Measurements from ENCODE around the gene ZCCHC8.
"Not testable (repeated sequence)": the region's sequence is repeated elsewhere in the genome, so short reads cannot be mapped to it uniquely, and the experiment has no call there.

The ZCCHC8 gene

DNA sequence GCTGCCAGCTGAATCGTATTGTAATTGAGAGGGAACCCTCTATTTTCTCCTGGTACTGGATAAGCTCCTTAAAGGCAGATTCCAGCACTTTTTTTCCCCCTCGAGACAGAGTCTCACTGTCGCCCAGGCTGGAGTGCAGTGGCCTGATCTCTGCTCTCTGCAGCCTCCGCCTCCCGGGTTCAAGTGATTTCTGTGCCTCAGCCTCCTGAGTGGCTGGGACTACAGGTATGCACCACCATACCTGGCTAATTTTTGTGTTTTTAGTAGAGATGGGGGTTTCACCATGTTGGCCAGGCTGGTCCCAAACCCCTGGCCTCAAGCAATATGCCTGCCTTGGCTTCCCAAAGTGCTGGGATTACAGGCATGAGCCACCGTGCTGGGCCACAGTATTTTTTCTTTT lies 30.9 kb downstream of the ZCCHC8 start:
- not testable (repeated sequence) for DNase-seq

DNA sequence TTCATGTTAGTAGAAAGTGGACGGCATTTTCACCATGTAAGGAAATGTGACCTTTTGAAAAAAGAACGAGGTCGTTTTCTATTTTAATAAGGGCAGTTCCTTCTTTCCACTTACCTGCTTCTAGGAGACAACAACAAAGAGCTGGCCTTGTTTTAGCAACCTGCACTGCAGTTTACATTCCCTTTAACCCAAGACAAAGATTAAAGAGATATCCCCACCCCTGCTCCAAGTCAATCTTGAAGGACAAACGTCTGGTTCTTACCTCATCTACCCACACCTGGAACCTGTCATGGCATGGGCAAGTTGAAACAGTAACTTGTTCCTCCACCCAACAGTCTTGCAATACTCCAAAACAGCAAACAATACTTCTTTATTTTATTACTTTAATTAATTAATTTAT lies 32.7 kb downstream of the ZCCHC8 start:
- DNase-seq, result no peak

DNA sequence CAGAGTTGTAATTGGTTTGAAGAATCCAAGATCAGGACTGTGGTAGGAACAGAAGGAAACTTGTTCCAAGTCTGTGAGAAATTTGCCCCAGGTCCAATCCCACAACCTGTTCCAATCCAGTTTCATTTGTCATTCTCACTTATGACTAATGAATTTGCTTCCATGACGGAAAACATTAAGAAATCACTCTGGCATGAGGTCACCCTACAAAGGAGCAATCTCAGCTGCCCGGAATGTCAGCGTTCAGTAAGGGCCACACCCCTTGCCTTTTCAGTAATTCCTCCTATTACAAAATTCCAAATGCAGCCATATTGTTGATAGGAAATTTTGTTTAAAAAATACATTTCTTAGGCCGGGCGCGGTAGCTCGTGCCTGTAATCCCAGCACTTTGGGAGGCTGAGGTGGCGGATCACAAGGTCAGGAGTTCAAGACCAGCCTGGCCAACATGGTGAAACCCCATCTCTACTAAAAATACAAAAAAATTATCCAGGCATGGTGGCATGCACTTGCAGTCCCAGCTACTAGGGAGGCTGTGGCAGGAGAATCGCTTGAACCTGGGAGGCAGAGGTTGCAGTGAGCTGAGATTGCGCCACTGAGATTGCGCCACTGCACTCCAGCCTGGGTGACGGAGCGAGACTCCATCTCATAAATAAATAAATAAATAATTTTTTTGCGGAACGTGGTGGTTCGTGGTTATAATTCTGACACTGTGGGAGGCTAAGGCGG lies 36.3 kb downstream of the ZCCHC8 start:
- not testable (repeated sequence) for DNase-seq

DNA sequence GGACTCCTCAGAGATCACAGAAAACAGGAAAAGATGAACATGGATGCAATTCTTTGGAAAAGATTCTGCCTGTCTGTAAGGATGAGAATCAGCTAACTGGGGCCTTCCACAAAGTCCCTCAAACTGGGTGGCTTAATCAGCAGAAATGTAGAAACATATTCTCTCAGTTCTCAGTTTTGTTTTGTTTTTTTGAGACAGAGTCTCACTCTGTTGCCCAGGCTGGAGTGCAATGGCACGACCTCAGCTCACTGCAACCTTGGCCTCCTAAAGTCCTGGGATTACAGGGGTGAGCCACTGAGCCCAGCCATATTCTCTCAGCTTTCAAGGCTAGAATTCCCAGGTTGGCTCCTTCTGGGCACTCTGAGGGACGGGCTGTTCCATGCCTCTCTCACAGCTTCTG lies 40.1 kb downstream of the ZCCHC8 start:
- DNase-seq, result no peak

DNA sequence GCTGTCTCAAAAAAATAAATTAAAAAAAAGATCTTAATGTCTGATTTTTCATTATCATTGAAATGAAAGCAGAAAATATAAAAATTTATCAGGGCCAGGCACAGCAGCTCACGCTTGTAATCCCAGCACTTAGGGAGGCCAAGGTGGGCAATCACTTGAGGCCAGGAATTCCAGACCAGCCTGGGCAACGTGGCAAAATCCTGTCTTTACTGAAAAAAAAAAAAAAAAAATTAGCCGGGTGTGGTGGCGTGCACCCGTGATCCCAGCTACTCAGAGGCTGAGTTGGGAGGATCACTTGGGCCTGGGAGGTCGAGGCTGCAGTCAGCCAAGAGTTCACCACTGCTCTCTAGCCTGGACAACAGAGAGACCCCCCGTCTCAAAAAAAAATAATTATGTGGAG lies 40.7 kb downstream of the ZCCHC8 start:
- DNase-seq, result no peak

DNA sequence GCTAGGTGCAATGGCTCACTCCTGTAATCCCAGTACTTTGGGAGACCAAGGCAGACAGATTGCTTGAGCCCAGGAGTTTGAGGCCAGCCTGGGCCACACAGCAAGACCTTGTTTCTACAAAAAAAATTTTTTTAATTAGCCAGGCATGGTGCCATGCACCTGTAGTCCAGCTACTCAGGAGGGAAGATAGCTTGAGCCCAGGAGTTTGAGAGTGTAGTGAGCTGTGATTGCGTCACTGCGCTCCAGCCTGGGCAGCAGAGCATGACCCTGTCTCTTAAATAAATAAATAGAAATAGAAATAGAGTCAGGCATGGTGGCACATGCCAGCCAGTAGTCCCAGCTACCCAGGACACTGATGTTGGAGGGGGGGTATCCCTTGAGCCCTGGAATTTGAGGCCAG lies 41.5 kb downstream of the ZCCHC8 start:
- no peak for DNase-seq

DNA sequence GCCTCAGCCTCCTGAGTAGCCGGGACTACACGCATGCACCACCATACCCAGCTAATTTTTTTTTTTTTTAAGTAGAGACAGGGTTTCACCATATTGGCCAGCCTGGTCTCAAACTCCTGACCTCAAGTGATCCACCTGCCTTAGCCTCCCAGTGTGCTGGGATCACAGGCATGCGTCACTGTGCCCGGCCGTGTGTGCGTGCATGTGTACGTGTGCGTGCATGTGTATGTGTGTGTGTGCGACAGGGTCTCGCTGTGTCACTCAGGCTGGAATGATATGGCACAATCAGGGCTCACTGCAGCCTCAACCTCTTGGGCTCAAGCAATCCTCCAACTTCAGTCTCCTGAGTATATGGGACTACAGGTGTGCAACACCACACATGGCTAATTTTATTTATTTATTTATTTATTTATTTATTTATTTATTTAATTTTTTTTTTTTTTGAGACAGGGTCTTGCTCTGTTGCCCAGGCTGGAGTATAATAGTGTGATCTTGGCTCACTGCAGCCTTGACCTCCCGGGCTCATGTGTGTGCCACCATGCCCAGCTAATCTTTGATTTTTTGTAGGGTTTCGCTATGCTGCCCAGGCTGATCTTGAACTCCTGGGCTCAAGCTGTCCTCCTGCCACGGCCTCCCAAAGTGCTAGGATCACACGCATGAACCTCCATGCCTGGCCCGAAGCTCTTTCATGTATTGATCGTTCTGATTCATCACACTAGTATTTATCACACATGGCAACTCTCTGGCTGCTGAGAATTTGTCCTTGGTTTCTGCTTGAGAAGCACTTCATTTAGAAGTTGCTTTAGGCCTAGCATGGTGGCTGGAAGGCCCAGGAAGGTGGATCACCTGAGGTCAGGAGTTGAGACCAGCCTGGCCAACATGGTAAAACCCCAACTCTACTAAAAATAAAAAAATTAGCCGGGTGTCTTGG lies 42.4 kb downstream of the ZCCHC8 start:
- no peak for DNase-seq

DNA sequence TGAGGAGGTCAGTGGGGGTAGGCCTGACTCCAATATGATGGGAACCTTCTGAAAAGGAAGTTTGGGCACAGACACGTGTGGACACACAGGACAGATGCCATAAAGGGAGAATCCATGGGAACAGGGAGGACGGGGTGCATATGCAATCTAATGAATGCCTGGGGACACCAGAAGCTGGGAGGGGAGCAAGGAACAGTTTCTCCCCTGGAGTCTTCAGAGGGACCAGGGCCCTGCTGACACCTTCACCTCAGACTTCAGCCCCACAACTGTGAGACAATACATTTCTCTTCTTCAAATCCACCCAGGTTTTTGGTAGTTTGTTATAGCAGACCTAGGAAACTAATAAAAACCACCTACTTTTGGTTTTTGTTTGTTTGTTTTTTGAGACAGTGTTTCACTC lies 43.1 kb downstream of the ZCCHC8 start:
- DNase-seq, result no peak

DNA sequence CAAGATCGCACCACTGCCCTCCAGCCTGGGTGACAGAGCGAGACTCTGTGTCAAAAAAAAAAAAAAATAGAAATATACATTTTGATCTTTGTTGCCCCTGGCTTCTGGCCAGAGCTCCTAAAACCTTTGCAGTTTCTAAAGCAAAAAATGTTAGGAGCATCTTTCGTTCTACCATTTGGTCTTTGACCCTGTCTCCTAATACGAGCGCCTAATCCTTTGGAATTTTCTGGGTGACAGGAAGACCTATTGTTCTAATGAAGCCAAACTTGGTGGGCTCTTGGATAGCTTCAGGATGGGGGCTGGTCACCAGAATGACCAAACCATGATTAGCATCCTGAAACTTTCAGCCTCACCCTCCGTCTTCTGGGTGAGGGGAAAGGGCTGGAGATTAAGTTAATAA lies 46.0 kb downstream of the ZCCHC8 start:
- no peak for DNase-seq

DNA sequence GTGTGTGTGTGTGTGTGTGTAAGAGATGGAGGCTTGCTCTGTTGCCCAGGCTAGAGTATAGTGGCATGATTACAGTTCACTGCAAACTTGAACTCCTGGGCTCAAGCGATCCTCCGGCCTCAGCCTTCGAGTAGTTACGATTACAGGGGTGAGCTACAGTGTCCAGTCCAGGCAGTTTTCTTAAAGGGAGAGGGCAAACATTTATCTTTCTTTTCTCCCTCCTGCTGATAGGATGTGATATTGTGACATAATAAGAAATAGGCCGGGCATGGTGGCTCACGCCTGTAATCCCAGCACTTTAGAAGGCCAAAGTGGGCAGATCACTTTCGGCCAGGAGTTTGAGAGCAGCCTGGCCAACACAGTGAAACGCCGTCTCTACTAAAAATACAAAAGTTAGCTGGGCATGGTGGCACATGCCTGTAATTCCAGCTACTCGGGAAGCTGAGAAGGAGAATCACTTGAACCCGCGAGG lies 46.4 kb downstream of the ZCCHC8 start:
- DNase-seq, result no peak

DNA sequence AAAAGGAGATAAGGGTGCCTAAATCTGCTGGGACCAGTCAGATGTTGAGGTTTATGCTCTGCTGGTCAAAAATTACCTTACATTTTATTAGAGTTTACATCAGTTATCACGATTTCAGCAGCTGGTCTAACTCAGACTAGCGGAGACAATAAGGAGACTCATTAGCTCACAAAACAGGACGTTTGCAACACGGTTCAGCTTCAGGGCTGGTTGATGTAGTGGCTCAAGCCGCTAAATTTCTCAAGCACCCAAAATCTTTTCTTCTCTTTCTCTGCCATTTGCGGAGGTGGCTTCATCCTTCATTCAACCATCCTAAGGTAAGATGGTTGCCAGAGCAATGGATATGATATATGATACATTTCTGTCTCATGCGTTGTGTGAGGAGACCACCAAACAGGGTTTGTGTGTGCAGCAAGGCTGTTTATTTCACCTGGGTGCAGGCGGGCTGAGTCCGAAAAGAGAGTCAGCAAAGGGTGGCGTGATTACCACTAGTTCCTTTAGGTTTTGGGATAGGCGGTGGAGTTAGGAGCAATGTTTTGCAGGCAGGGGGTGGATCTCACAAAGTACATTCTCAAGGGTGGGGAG lies 47.9 kb downstream of the ZCCHC8 start:
- no peak for DNase-seq

DNA sequence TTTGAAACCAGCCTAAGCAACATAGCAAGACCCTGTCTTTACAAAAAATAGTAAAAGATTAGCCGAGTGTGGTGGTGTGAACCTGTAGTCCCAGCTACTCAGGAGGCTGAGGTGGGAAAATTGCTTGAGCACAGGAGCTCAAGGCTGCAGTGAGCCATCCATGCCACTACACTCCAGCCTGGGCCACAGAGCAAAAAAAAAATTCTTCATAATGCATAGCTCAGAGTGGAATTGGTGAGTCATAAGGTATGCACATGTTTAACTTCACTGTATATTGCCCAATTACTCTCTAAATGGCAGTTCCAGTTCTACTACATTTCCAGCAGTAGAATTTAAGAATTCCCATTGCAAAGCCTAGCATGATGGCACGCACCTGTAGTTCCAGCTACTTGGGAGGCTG lies 51.4 kb downstream of the ZCCHC8 start:
- no peak for DNase-seq

DNA sequence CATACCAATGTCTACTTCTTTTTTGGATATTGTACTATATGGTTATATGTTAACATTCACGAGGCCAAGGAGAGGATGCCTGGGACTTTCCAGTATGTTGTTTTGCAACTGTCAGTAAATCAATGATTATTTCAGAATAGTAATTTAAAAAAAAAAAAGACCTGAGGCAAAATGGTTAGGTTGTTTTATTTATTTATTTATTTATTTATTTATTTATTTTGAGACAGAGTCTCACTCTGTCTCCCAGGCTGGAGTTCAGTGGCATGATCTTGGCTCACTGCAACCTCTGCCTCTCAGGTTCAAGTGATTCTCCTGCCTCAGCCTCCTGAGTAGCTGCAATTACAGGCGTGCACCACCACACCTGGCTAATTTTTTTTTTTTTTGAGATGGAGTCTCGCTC lies 52.9 kb downstream of the ZCCHC8 start:
- DNase-seq, result not testable (repeated sequence)

DNA sequence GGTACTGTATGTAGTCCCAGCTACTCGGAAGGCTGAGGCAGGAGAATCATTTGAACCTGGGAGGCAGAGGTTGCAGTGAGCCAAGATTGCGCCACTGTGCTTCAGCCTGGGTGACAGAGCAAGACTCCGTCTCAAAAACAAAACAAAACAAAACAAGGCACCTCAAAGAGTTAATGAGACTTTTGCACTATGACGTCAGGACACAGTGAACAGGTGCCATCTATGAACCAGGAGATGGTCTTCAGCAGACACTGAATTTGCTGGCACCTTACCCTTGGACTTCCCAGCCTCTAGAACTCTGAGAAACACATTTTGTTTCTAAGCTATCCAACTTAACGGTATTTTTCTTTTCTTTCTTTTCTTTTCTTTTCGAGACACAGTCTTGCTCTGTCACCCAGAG lies 54.3 kb downstream of the ZCCHC8 start:
- DNase-seq, result not testable (repeated sequence)

DNA sequence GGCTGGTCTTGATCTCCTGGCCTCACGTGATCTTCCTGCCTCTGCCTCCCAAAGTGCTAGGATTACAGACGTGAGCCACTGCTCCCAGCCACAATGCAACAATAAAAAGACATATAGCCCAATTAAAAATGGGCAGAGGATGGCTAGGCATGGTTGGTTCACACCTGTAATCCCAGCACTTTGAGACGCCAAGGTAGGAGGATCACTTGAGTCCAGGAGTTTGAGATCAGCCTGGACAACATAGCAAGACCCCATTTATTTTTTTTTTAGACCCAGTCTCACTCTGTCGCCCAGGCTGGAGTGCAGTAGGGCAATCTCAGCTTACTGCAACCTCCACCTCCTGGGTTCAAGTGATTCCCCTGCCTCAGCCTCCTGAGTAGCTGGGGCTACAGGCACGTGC lies 56.7 kb downstream of the ZCCHC8 start:
- not testable (repeated sequence) for DNase-seq

DNA sequence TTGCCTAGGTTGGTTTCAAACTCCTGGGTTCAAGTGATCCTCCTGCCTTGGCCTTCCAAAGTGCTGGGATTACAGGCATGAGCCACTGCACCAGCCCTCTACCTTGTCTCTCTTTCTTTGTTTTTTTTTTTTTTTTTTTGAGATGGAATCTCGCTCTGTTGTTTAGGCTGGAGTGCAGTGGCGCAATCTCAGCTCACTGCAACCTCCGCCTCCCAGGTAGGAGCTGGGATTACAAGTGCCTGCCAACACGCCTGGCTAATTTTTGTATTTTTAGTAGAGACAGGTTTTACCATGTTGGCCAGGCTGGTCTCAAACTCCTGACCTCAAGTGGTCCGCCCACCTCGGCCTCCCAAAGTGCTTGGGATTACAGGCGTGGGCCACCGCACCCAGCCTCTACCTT lies 61.9 kb downstream of the ZCCHC8 start:
- DNase-seq, result not testable (repeated sequence)

DNA sequence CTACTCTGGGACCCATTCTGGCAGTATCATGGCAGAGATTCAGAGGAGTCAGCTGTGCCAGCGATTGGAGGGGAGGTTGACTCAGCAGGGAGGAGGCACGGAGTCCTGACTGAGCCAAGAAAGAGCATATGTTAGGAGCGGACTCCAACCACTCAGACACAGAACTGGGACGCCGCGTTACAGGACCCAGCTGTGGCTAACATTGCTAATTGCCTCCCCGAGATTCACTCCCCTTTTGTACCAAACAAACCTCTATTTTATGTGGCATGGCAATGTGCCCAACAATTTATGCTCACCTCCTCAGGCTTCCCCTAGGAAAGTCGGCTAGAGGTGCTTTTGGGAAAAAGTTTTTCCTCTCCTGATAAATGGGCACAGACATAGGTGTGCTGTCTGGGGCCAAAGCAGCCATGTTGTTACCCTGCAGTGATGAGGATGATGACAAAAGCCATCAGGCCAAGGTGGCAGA lies 63.0 kb downstream of the ZCCHC8 start:
- DNase-seq, result no peak

DNA sequence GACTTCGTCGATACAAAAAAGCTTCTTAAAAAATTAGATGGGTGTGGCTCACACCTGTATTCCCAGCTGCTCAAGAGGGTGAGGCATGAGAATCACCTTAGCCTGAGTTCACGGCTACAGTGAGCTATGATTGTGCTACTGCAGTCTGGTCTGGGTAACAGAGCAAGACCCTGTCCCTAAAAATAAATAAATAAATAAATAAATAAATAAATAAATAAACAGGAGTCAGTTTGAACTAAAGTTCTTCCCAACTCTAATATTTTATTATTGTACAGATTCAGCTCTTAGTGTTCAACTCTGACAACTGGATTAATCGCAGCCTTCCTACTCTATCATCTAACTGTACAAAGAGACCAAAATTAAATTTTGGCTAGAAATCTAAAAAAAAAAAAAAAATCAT lies 65.5 kb downstream of the ZCCHC8 start:
- no peak for DNase-seq

DNA sequence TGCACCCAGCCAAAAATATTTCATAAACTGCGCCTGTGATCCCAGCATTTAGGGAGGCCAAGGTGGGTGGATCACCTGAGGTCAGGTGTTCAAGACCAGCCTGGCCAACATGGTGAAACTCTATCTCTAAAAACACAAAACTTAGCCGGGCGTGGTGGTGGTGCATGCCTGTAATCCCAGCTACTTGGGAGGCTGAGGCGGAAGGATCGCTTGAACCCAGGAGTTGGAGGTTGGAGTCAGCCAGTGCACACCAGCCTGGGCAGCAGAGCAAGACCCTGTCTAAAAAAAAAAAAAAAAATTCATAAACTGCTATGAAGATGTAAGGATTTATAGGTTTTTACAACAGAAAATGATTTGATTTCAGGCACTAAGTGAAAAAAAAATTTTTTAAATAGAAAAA lies 71.7 kb downstream of the ZCCHC8 start:
- DNase-seq, result not testable (repeated sequence)

DNA sequence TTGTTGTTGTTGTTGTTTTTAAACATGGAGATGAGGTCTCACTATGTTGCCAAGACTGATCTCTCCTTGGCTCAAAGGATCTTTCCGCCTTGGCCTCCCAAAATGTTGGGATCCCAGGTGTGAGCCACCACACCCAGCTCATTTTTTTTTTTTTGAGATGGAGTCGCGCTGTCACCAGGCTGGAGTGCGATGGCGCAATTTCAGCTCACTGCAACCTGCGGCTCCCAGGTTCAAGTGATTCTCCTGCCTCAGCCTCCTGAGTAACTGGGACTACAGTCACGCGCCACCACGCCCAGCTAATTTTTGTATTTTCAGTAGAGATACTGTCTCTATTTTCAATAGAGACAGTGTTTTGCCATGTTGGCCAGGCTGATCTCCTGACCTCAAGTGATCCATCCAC lies 73.3 kb downstream of the ZCCHC8 start:
- DNase-seq, result no peak

DNA sequence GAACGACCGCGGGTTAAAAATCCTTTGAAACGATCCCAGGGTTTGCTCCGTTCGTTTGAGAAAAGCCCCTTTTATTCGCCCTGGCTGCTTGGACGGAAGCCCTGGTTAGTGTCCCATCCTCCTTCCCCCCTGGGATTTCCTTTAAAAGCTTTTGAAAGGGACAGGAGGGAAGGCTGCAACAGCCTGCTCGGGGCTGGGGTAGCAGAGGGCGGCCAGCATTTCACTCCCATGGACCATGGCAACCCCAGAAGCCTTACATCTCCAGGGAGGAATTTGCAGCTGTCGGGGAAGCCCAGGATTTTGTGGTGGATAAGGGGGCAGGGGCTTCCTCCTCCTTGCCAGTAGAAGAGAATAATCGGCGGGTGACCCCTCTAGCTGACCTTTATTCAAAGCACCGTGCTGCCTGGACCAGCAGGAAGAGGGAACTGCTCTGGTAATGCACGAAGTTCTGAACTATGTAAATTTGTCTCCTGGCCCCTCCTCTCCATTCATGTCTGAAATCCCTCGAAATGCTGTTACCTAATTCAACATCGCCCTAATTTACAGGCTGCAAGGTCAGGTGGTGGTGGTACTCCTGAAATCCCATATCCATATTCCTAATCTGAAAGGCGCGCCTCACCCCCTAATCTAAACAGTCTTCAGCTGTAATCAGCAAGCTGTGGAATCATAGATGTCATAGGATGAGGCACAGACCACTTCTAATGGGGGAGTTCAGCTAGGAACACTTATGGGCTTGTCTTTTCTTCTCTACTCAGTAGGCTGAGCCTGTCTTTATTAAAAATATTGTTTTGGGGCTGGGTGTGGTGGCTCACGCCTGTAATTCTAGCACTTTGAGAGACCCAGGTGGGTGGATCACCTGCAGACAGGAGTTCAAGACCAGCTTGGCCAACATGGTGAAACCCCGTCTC lies 77.2 kb downstream of the ZCCHC8 start:
- DNase-seq, result peak; percentile 45

DNA sequence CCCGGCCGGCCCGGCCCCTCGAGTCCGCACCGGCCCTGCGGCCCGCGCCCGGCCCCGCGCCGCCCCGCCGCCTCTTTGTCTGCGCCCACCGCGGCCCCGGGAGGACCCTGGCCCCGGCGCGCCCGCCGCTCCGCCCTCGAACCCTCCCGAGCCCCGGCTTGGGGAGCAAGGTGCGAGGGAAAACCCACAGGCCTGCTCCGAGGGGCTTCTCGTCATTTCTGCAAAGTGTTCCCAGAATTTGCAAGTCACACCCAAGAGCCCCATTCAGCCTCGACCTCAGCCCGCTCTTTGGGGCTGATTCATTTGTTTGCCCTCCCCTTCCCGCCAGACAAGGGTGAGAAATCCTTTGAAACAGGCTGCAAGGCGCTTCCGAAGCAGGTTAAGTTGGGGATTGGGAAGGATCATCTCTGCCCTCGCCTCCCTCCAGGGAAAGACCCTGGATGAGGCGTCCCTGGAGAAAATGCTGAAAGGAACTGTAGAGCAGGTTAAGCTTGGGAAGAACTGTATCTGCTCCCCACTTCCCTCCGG lies 77.9 kb downstream of the ZCCHC8 start:
- peak; percentile 45 for DNase-seq

Data from NCI-H345 (cell line).